Bronchial epithelial cell (primary cell): ENCODE results near the gene LAMA5. TPM values are rescaled to one million over a fixed set of nuclear protein-coding genes. Genes with fewer than 3 reads are reported as not detected.

Source experiments
- DNase-seq: peaks from one replicate; pipeline ENCODE4 v3.0.0-alpha.2; 2010; ENCODE audit warnings: low read depth
- FAIRE-seq: peaks from 2 replicates; lab custom pipeline; 2011; peaks lifted over from hg19 to GRCh38; lab: Jason Lieb, UNC
- H3K27me3 ChIP-seq: 2 replicates; pipeline ENCODE4 v1.5.1; 2011; ENCODE audit warnings: low read length; ENCODE audit not compliant: control insufficient read depth, insufficient read depth
- H3K36me3 ChIP-seq: 2 replicates; pipeline ENCODE4 v1.5.1; 2011; ENCODE audit warnings: low read length; ENCODE audit not compliant: control insufficient read depth, insufficient read depth
- H3K4me3 ChIP-seq: 2 replicates; pipeline ENCODE4 v1.5.1; 2011; ENCODE audit warnings: mild to moderate bottlenecking, low read depth, low read length, control low read depth
- CTCF ChIP-seq: IDR thresholded peaks from 2 replicates; pipeline ENCODE4 v1.5.1; 2011; ENCODE audit warnings: mild to moderate bottlenecking, moderate library complexity, low read length, control low read depth, inconsistent platforms; ENCODE audit not compliant: insufficient read depth, severe bottlenecking
- total RNA-seq: library from RNA; depleted of rRNA; stranded (reverse); fragments of >200 nt; gene quantifications from 2 replicates; pipeline ENCODE4 v1.2.1, GENCODE V29; 2014

LAMA5 gene, protein sequence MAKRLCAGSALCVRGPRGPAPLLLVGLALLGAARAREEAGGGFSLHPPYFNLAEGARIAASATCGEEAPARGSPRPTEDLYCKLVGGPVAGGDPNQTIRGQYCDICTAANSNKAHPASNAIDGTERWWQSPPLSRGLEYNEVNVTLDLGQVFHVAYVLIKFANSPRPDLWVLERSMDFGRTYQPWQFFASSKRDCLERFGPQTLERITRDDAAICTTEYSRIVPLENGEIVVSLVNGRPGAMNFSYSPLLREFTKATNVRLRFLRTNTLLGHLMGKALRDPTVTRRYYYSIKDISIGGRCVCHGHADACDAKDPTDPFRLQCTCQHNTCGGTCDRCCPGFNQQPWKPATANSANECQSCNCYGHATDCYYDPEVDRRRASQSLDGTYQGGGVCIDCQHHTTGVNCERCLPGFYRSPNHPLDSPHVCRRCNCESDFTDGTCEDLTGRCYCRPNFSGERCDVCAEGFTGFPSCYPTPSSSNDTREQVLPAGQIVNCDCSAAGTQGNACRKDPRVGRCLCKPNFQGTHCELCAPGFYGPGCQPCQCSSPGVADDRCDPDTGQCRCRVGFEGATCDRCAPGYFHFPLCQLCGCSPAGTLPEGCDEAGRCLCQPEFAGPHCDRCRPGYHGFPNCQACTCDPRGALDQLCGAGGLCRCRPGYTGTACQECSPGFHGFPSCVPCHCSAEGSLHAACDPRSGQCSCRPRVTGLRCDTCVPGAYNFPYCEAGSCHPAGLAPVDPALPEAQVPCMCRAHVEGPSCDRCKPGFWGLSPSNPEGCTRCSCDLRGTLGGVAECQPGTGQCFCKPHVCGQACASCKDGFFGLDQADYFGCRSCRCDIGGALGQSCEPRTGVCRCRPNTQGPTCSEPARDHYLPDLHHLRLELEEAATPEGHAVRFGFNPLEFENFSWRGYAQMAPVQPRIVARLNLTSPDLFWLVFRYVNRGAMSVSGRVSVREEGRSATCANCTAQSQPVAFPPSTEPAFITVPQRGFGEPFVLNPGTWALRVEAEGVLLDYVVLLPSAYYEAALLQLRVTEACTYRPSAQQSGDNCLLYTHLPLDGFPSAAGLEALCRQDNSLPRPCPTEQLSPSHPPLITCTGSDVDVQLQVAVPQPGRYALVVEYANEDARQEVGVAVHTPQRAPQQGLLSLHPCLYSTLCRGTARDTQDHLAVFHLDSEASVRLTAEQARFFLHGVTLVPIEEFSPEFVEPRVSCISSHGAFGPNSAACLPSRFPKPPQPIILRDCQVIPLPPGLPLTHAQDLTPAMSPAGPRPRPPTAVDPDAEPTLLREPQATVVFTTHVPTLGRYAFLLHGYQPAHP (N-terminal part only)
- total RNA-seq, result 61.6 and 99.5 TPM in 2 replicates

GRCh38 chr20:62367136-62367632, at the start of gene LAMA5:
TSS of gene LAMA5 (minus strand) at chr20:62367312. CDS start at chr20:62367245, 67 bp downstream.
- FAIRE-seq, result no peak
- Histone ChIP-seq H3K4me3 (peak within 1 kb of the TSS; percentile 90), H3K27me3 (no peaks in the 10 kb centered on the region), H3K36me3 (peaks cover 19% of the 10 kb centered on the region)
- TF ChIP-seq CTCF, result no peak
- no peak for DNase-seq

- no peak for TF ChIP-seq CTCF
- Histone ChIP-seq H3K4me3 (no peak overlapping the region), H3K27me3 (no peaks in the 10 kb centered on the region), H3K36me3 (no peaks in the 10 kb centered on the region)
- no peak for FAIRE-seq
- no peak for DNase-seq
Measured at GRCh38 chr20:62415354-62416111, 48.4 kb upstream of the LAMA5 start.

GRCh38 chr20:62413896-62414481, 46.9 kb upstream of the LAMA5 start:
- TF ChIP-seq CTCF, result peak; percentile 15

DNA sequence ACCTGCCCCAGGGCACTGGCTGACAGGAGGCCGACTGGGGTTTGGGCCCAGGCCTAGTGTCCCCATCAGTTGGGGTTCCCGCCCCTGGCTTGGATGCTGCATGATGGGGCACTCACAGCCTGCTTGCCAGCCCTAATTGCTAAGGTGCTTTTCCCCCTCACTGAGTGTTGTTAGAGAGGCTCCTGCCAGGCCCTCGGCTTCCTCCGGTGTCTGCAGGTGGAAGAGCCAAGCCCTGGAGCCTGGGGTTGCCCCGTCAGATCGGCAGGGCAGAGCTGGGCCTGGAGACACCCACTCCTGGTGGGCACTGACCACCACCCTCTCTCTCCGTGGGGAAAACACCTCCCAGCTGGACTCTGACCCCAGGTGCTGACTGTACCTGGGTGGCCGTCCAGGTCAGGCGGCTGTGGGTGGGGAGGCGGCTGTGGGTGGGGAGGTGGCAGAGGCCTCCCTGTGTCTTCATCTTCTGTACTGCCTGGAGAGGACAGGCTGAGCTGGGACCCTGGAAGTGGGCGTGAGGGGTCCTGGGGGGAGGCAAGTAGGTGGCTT, 46.0 kb upstream of the LAMA5 start:
- DNase-seq (no peak), FAIRE-seq (no peak)
- no peaks in the 10 kb centered on the region for H3K27me3 ChIP-seq
- no peak for TF ChIP-seq CTCF
- H3K36me3 ChIP-seq, result no peaks in the 10 kb centered on the region
- H3K4me3 ChIP-seq, result no peak overlapping the region

More at GRCh38 chr20:62413896-62414481, 46.9 kb upstream of the LAMA5 start:
- no peak for DNase-seq
- no peak overlapping the region for H3K4me3 ChIP-seq
- no peaks in the 10 kb centered on the region for H3K36me3 ChIP-seq
- FAIRE-seq, result no peak
- no peaks in the 10 kb centered on the region for H3K27me3 ChIP-seq
